ENCODE measurements around the gene CEACAM18. TPM values are rescaled to one million over a fixed set of nuclear protein-coding genes. Genes with fewer than 3 reads are reported as not detected.

Gene CEACAM18
- total and polyA plus RNA-seq, 2 of the 4 experiments (the other 2 are of a cell fraction): not detected

DNA sequence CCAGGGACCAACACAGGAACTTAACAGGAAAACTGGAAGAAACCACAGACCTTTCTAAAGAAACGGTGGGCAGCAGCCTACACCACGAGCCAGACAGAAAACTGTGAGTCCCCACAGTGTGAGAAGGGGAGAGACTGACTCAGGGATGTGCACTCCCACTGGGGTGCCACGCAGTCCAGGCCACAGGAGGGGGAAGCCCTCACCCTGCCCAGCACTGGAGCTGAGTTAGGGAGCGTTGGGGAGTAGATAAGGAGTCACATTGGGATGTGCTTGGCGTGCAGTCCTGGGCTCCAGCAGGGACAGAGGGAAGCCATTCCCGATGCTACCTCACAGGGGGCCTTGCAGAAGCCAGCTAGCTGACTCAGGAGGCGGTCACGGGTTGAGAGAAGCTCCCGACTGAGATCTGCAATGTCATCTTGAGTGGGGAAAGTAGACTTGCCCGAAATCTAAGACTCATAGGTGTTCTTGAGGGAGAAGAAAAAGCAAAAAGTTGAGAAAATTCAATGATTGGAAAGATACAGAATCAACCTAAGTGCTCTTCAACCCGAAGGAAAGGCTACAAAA lies 37.4 kb upstream of the CEACAM18 start:
- in situ Hi-C loops (cut with MboI; ENCODE audit: low sequenced_read_pairs): no loop called here
- CTCF ChIA-PET: no interaction called here
- Histone ChIP-seq H2AK9ac (replicated peaks; ENCODE audit: low read depth, low read length, poor library complexity) (no peak overlapping the region), H3K9me3 (ENCODE audit: control insufficient read depth, insufficient read depth, low read length) (peaks cover 5% of the 10 kb centered on the region), H3K23ac (ENCODE audit: low read depth, low read length) (no peak overlapping the region), H3K79me1 (ENCODE audit: low read depth in 1 of 2, low read length in 2 of 2) (no peaks in the 10 kb centered on the region), H3K56ac (ENCODE audit: extremely low read depth, insufficient read depth, low read length) (no peak overlapping the region), H4K20me1 (ENCODE audit: insufficient read depth, low read length) (no peaks in the 10 kb centered on the region), H4K5ac (ENCODE audit: low read depth, low read length) (no peak overlapping the region), H3K4ac (ENCODE audit: low read depth, low read length) (no peak overlapping the region), H4K91ac (ENCODE audit: insufficient read depth, low read depth, low read length) (no peak overlapping the region), H3K36me3 (ENCODE audit: control insufficient read depth, insufficient read depth, low read length) (no peaks in the 10 kb centered on the region), H3K4me3 (ENCODE audit: insufficient read depth, low read depth, low read length) (no peak overlapping the region), H3K9ac (ENCODE audit: low read depth, low read length) (no peak overlapping the region), H3K4me1 (ENCODE audit: control insufficient read depth, insufficient read depth, low read length) (no peaks in the 10 kb centered on the region), H3K27ac (ENCODE audit: insufficient read depth, low read length) (no peak overlapping the region), H3K9me1 (ENCODE audit: insufficient read depth, low read length) (no peaks in the 10 kb centered on the region), H3K4me2 (ENCODE audit: low read depth, low read length) (no peak overlapping the region), H3K27me3 (ENCODE audit: control insufficient read depth, insufficient read depth, low read length) (no peaks in the 10 kb centered on the region), H2BK5ac (ENCODE audit: low read depth, low read length, poor library complexity, severe bottlenecking) (no peak overlapping the region), H4K8ac (ENCODE audit: low read depth in 2 of 2, low read length in 2 of 2) (no peak overlapping the region), H2BK20ac (ENCODE audit: low read depth, low read length) (no peak overlapping the region), H2BK120ac (ENCODE audit: low read depth, low read length) (no peak overlapping the region), H3K14ac (replicated peaks; ENCODE audit: low read depth, low read length) (no peak overlapping the region), H2AK5ac (ENCODE audit: low read depth, low read length) (no peak overlapping the region), H2BK15ac (ENCODE audit: low read depth, low read length) (no peak overlapping the region), H2AFZ (replicated peaks; ENCODE audit: low read length, poor library complexity) (no peak overlapping the region), H3K18ac (ENCODE audit: low read depth, low read length) (no peak overlapping the region)
- intact Hi-C loops (cut with micrococcal nuclease): no loop called here
- POLR2A ChIA-PET (ENCODE audit: unreplicated experiment): no interaction called here
- no TSS peak for BruUV-seq (replicated peaks)
- TF ChIP-seq BHLHE40 (IDR thresholded peaks at IDR 0.05; ENCODE audit: low read depth, low read length) (no peak), RFX5 (IDR thresholded peaks at IDR 0.05; ENCODE audit: low read depth, low read length) (no peak), RAD21 (IDR thresholded peaks at IDR 0.05; ENCODE audit: low read length) (no peak), NFE2L2 (IDR thresholded peaks at IDR 0.05; ENCODE audit: low read depth, low read length) (no peak)
- ATAC-seq (ENCODE audit: low read depth) (no peak), DNase-seq (no peak)
- dilution Hi-C loops (cut with HindIII; ENCODE audit: low sequenced_read_pairs, unreplicated experiment): no loop called here
- no CpG with 5 or more reads among the region's 11 CpGs for WGBS, 2 experiments (ENCODE audit: extremely low coverage in 2 of 2, insufficient read length in 1 of 2)

All from IMR-90 (cell line).